T-helper 1 cell (primary cell): ENCODE results near the gene ATG10.
"Not testable (repeated sequence)": the region's sequence is repeated elsewhere in the genome, so short reads cannot be mapped to it uniquely, and the experiment has no call there.

Experiments used
- DNase-seq, 5 donors: peaks; one replicate each; pipeline ENCODE4 v3.0.0-alpha.2; 2012 to 2020

ATG10 gene

GRCh38 chr5:82139837-82140236, 168.0 kb downstream of the ATG10 start:
- not testable (repeated sequence) for DNase-seq

GRCh38 chr5:82142217-82142841, 170.5 kb downstream of the ATG10 start:
- DNase-seq: no peak

GRCh38 chr5:82142928-82143577, 171.2 kb downstream of the ATG10 start:
- DNase-seq: no peak

- DNase-seq: no peak
Observed at GRCh38 chr5:82147860-82148573, 176.2 kb downstream of the ATG10 start.

- no peak for DNase-seq
Observed at GRCh38 chr5:82149434-82149833, 177.6 kb downstream of the ATG10 start.

GRCh38 chr5:82150559-82150958, 178.7 kb downstream of the ATG10 start:
- DNase-seq: no peak

- DNase-seq: no peak
Observed at GRCh38 chr5:82151204-82151603, 179.4 kb downstream of the ATG10 start.

GRCh38 chr5:82151662-82152061, 179.8 kb downstream of the ATG10 start:
- DNase-seq: no peak

GRCh38 chr5:82152978-82153481, 181.2 kb downstream of the ATG10 start:
- no peak for DNase-seq

- DNase-seq: no peak
Observed at GRCh38 chr5:82154776-82155175, 183.0 kb downstream of the ATG10 start.

- no peak for DNase-seq
Observed at GRCh38 chr5:82155305-82155704, 183.5 kb downstream of the ATG10 start.

GRCh38 chr5:82156874-82157273, 185.1 kb downstream of the ATG10 start:
- DNase-seq: no peak

GRCh38 chr5:82158755-82159413, 187.1 kb downstream of the ATG10 start:
- no peak for DNase-seq

GRCh38 chr5:82160948-82161347, 189.1 kb downstream of the ATG10 start:
- DNase-seq: no peak

GRCh38 chr5:82162573-82162972, 190.8 kb downstream of the ATG10 start:
- no peak for DNase-seq

GRCh38 chr5:82163452-82164175, 191.8 kb downstream of the ATG10 start:
- no peak for DNase-seq

- no peak for DNase-seq
Observed at GRCh38 chr5:82164176-82164976, 192.6 kb downstream of the ATG10 start.

- no peak for DNase-seq
Observed at GRCh38 chr5:82164977-82165713, 193.3 kb downstream of the ATG10 start.

GRCh38 chr5:82165740-82166530, 194.1 kb downstream of the ATG10 start:
- DNase-seq: peak in 4 of 5 donors; percentile 7 to 43 (median 10)

- no peak for DNase-seq
Observed at GRCh38 chr5:82167372-82167935, 195.6 kb downstream of the ATG10 start.
